ENCODE measurements around the gene MAGIX.

Gene MAGIX

GRCh38 chrX:49184294-49185281 is 22.0 kb downstream of the MAGIX start:
- no peak for DNase-seq

- DNase-seq = peak; percentile 65
These were observed 23.8 kb downstream of the MAGIX start, which contains the start of gene PRICKLE3 for GRCh38 chrX:49186125-49187027. Gene PRICKLE3 (minus strand): TSS chrX:49186373. CDS start chrX:49186297, 76 bp downstream.

- DNase-seq = no peak
These were observed 24.5 kb downstream of the MAGIX start for GRCh38 chrX:49187028-49187394.

GRCh38 chrX:49187526-49187925 is 25.0 kb downstream of the MAGIX start:
- DNase-seq = no peak

- no peak for DNase-seq
These were observed 26.0 kb downstream of the MAGIX start for GRCh38 chrX:49188468-49189076.

- DNase-seq = no peak
These were observed 27.0 kb downstream of the MAGIX start for GRCh38 chrX:49189606-49190005.

GRCh38 chrX:49190821-49191573 is 28.4 kb downstream of the MAGIX start:
- peak; percentile 83 for DNase-seq

- DNase-seq = no peak
These were observed 29.0 kb downstream of the MAGIX start for GRCh38 chrX:49191574-49192011.

- no peak for DNase-seq
These were observed 30.3 kb downstream of the MAGIX start for GRCh38 chrX:49192722-49193328.

- DNase-seq = no peak
These were observed 31.0 kb downstream of the MAGIX start for GRCh38 chrX:49193542-49193964.

GRCh38 chrX:49197543-49198087 is 35.1 kb downstream of the MAGIX start:
- DNase-seq = no peak

GRCh38 chrX:49198540-49199314 is 36.2 kb downstream of the MAGIX start:
- no peak for DNase-seq

- no peak for DNase-seq
These were observed 36.7 kb downstream of the MAGIX start for GRCh38 chrX:49199315-49199595.

GRCh38 chrX:49199906-49200771 is 37.6 kb downstream of the MAGIX start, which contains the start of gene SYP:
Gene SYP (minus strand): TSS chrX:49200193. CDS start chrX:49200186, 7 bp downstream.
- DNase-seq = peak; percentile 83

- DNase-seq = no peak
These were observed 39.5 kb downstream of the MAGIX start for GRCh38 chrX:49202022-49202421.

GRCh38 chrX:49203536-49203935 is 41.0 kb downstream of the MAGIX start:
- DNase-seq = no peak

GRCh38 chrX:49204017-49204416 is 41.5 kb downstream of the MAGIX start:
- DNase-seq = no peak

GRCh38 chrX:49204709-49205108 is 42.2 kb downstream of the MAGIX start:
- DNase-seq = no peak

- no peak for DNase-seq
These were observed 42.9 kb downstream of the MAGIX start for GRCh38 chrX:49205443-49205842.

GRCh38 chrX:49206543-49206942 is 44.0 kb downstream of the MAGIX start:
- no peak for DNase-seq
